Coronary artery (tissue), 2 donors: ENCODE results near the gene UNC13B.

ENCODE experiments used
- DNase-seq: peaks from one replicate; pipeline ENCODE4 v3.0.0-alpha.2; 2017; ENCODE audit warnings: low spot score
- H3K27ac ChIP-seq, 2 donors: fragments of 200-600 bp; sonication (generic); one replicate each; pipeline ENCODE4 v1.5.1; 2016 to 2019
- H3K4me3 ChIP-seq: fragments of 200-600 bp; sonication (generic); 2 replicates; pipeline ENCODE4 v1.5.1; 2016; ENCODE audit warnings: mild to moderate bottlenecking, moderate library complexity
- TF ChIP-seq, protein P1 (sequence below): fragments of 200-600 bp; sonication (generic); IDR thresholded peaks from one replicate; pipeline ENCODE4 v1.5.1; 2019; ENCODE audit warnings: antibody characterized with exemption

UNC13B gene

DNA sequence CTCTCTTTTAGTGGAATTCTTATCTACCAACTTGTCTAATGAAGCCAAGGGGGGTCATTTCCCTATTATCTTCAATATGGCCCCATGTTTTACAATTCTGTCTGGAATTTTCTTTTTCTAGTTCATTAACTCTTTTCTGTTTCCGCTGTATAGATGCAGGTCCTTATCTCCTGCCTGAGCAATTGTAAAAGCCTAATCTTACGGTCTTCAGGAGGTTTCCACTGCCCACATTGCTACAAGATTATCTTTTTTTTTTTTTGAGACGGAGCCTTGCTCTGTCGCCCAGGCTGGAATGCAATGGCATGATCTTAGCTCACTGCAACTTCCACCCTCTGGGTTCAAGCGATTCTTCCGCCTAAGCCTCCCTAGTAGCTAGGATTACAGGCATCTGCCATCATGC, 132.3 kb downstream of the UNC13B start:
- no peak for DNase-seq
- H3K4me3 ChIP-seq: no peak overlapping the region
- H3K27ac ChIP-seq: no peak overlapping the region
- TF ChIP-seq, protein P1, sequence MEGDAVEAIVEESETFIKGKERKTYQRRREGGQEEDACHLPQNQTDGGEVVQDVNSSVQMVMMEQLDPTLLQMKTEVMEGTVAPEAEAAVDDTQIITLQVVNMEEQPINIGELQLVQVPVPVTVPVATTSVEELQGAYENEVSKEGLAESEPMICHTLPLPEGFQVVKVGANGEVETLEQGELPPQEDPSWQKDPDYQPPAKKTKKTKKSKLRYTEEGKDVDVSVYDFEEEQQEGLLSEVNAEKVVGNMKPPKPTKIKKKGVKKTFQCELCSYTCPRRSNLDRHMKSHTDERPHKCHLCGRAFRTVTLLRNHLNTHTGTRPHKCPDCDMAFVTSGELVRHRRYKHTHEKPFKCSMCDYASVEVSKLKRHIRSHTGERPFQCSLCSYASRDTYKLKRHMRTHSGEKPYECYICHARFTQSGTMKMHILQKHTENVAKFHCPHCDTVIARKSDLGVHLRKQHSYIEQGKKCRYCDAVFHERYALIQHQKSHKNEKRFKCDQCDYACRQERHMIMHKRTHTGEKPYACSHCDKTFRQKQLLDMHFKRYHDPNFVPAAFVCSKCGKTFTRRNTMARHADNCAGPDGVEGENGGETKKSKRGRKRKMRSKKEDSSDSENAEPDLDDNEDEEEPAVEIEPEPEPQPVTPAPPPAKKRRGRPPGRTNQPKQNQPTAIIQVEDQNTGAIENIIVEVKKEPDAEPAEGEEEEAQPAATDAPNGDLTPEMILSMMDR: no peak

DNA sequence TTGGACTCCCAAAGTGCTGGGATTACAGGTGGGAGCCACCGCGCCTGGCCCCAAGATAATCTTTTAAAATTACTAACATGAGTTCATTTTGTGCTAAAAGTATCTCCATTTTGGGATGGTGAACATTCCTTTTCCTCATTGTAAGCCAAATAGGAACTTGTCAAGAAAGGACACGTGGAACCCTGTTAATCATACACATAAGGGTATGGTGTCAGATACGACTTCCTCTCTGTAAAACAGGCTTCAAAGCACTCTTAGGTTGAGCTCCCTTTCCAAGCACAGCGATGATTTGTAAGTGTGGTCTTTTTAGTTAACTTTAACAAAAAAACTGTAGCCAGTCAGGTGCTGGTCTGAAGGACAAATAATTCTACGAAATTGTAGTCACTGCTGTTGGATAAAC, 132.7 kb downstream of the UNC13B start:
- H3K4me3 ChIP-seq: no peak overlapping the region
- H3K27ac ChIP-seq: no peak overlapping the region
- TF ChIP-seq, protein P1: no peak
- no peak for DNase-seq

DNA sequence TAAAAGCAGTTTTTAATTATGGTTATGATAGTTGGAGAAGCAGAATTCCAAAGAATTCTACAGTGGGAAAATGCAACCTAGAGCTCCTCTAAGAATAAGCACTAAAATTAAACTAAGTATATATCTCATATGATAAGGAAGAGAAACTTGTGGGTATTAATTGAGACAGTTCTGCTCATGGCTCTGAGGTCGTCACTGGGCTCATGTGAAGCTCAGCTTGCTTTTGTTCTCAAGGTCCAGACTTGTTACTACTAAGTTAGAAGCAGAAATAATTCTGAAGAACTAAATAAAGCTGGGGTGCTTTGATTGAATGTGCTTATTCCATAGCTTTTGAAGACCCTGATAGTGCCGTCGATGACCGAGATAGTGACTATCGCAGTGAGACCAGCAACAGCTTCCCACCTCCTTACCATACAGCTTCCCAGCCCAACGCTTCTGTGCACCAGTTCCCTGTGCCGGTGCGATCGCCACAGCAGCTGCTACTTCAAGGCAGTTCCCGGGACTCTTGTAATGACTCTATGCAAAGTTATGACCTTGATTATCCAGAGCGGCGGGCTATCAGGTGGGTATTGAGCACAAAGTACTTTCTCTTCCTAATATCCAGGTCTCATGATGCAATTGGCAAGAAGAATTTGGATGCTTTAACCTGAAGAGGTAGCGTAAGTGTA, 133.7 kb downstream of the UNC13B start:
- no peak for DNase-seq
- no peak overlapping the region for H3K27ac ChIP-seq
- TF ChIP-seq, protein P1: no peak
- no peak overlapping the region for H3K4me3 ChIP-seq

DNA sequence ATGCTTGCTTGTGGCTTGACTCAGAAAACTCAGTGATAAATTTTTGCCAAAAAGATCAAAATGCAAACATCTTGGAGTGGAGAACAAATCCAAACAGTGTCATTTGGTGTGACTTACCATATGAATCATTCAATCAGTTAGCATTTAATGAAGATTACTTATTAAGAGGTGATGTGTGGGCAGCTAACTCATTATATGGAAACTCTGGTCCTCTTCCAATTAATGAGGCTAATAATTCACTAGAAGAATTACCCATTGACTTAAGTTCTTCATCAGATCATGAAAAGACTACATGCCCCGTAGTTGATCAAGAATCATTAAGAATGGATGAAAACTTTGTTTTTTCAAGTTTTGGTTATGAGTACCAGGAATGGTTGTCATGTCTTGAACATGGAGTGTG, 141.8 kb downstream of the UNC13B start:
- DNase-seq: no peak
- Histone ChIP-seq H3K27ac (no peak overlapping the region), H3K4me3 (no peak overlapping the region)
- TF ChIP-seq, protein P1: no peak

DNA sequence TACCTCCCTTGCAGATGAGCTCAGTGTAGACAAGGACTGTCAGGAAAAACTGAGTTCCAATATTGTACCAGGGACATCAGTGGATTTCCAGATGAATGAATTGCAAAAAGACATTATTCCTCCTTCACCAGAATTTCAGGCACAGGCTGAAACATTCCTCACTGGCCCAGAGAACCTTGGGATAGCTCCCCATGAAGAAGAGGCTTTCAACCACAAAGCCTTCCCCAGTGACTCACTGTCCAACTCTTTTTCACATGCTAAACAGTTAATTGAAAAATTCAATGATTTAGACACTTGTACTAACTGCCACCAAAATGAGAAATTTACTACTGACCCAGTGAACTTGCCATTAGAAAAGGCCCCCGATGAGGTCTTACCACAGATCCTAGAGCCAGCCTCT, 144.5 kb downstream of the UNC13B start:
- TF ChIP-seq, protein P1: no peak
- Histone ChIP-seq H3K4me3 (no peak overlapping the region), H3K27ac (no peak overlapping the region)
- DNase-seq: no peak

DNA sequence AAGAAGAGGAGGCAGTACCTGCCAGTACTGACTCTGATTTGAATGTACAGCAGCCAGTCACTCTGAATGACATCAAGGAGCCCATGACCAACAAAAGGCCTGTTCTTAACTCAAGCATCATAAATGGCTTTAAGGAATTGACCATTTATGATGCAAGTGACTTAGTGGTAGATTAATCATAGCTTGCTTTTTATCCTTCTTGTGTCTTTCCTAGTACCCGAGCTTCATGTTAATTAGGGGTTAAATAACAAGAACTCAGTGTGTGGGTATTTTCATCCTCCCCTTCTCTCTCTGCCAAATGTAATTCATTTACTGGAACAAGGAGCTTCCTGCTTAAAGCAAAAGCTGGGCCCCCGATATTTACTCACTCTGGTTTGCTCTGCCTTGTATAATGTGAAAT, 146.5 kb downstream of the UNC13B start:
- TF ChIP-seq, protein P1: no peak
- Histone ChIP-seq H3K4me3 (no peak overlapping the region), H3K27ac (no peak overlapping the region)
- no peak for DNase-seq

DNA sequence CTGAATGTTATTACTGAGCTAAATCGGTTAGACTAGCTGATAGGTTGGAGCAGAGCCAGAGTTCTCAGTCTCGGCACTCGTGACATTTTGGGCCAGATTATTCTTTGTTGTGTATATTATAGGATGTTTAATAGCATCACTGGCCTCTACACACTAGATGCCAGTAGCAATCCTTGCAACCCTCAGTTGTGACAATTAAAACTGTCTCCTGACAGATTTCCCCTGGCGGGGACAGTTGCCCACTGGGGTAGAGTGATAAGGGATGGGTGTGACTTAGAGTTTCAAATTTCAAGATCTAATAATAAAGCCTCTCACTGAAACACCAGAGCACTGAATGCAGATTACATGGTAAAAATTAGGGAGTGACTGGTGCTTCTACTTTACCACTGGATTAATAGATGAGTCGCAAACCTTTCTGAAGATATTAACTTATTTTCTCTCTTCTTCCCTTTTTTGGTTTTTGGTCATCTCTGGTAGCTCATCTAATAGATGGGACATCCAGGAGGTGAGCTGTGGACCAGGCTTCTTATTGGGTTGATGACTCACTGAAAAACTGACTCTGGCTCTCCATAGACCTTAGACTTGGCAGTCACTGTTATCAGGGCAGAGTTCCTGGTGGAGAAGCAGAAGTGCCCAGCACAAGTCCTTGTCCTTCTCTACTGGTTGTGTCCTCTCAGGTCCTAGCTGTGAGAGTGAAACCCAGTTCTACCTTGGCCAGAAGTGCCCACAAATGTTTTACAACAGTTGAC, 150.3 kb downstream of the UNC13B start:
- Histone ChIP-seq H3K27ac (peak overlapping the region in 1 of 2 donors; percentile 49), H3K4me3 (no peak overlapping the region)
- no peak for DNase-seq
- TF ChIP-seq, protein P1: no peak
